ENCODE results near the gene ITGAL. TPM values are rescaled to one million over a fixed set of nuclear protein-coding genes. Genes with fewer than 3 reads are reported as not detected.
"Not testable (repeated sequence)": the region's sequence is repeated elsewhere in the genome, so short reads cannot be mapped to it uniquely, and the experiment has no call there.

Gene ITGAL
- total RNA-seq, 2 donors from 2014 or later = 1.3 to 9.2 TPM

GRCh38 chr16:30519120-30520049 lies 46.8 kb downstream of the ITGAL start:
- 80% methylated on average over 16 to 20 of the region's 20 CpGs for WGBS, 2 donors
- Histone ChIP-seq H3K4me1 (peaks cover 4% of the 10 kb centered on the region), H3K36me3 (replicated peaks in 1 of 2; ENCODE audit: insufficient read depth in 1 of 2, low read depth in 2 of 2) (no peaks in the 10 kb centered on the region), H3K27ac (no peak overlapping the region), H3K4me3 (no peak overlapping the region), H3K9me3 (no peaks in the 10 kb centered on the region), H3K27me3 (no peaks in the 10 kb centered on the region)
- no peak for ATAC-seq
- intact Hi-C loops (cut with DNase I) = loop anchor here (5.0 kb wide), 1 partner anchor 87 kb away; the partner anchor contains the start of gene DCTPP1
- no peak for DNase-seq
- TF ChIP-seq CTCF (IDR thresholded peaks at IDR 0.05) (no peak), POLR2A (IDR thresholded peaks at IDR 0.05) (no peak)

- H3K4me3 ChIP-seq = no peak overlapping the region
- H3K27ac ChIP-seq = no peak overlapping the region
- TF ChIP-seq POLR2A (IDR thresholded peaks at IDR 0.05) = no peak
- TF ChIP-seq CTCF (IDR thresholded peaks at IDR 0.05) = no peak
- ATAC-seq = no peak
- peaks cover 15% of the 10 kb centered on the region for H3K4me1 ChIP-seq
- no peaks in the 10 kb centered on the region for H3K36me3 ChIP-seq (replicated peaks in 1 of 2; ENCODE audit: insufficient read depth in 1 of 2, low read depth in 2 of 2)
- no peaks in the 10 kb centered on the region for H3K9me3 ChIP-seq
- no peak for DNase-seq
- intact Hi-C loops (cut with DNase I) = loop anchor here (5.0 kb wide), 1 partner anchor 89 kb away; the partner anchor contains the start of gene DCTPP1
- 75 to 87% methylated on average over 6 to 7 of the region's 7 CpGs for WGBS, 2 donors
- no peaks in the 10 kb centered on the region for H3K27me3 ChIP-seq
Observed at GRCh38 chr16:30521476-30521872, 48.9 kb downstream of the ITGAL start.

GRCh38 chr16:30521873-30522641 lies 49.5 kb downstream of the ITGAL start:
- TF ChIP-seq CTCF (IDR thresholded peaks at IDR 0.05) = no peak
- no peak for TF ChIP-seq POLR2A (IDR thresholded peaks at IDR 0.05)
- intact Hi-C loops (cut with DNase I) = loop anchor here (5.0 kb wide), 1 partner anchor 90 kb away; the partner anchor contains the start of gene DCTPP1
- DNase-seq (no peak), ATAC-seq (no peak)
- no peak overlapping the region for H3K4me3 ChIP-seq
- 28 to 29% methylated on average over 11 of the region's 11 CpGs for WGBS, 2 donors
- no peaks in the 10 kb centered on the region for H3K9me3 ChIP-seq
- no peak overlapping the region for H3K27ac ChIP-seq
- H3K27me3 ChIP-seq = no peaks in the 10 kb centered on the region
- H3K4me1 ChIP-seq = peaks cover 15% of the 10 kb centered on the region
- no peaks in the 10 kb centered on the region for H3K36me3 ChIP-seq (replicated peaks in 1 of 2; ENCODE audit: insufficient read depth in 1 of 2, low read depth in 2 of 2)

GRCh38 chr16:30522702-30523463 lies 50.3 kb downstream of the ITGAL start:
- not testable (repeated sequence) for DNase-seq

More at GRCh38 chr16:30522702-30523463, 50.3 kb downstream of the ITGAL start:
- 80 to 84% methylated on average over 12 of the region's 12 CpGs for WGBS, 2 donors
- H3K36me3 ChIP-seq (replicated peaks in 1 of 2; ENCODE audit: insufficient read depth in 1 of 2, low read depth in 2 of 2); ATAC-seq; H3K9me3 ChIP-seq; H3K27ac ChIP-seq; H3K27me3 ChIP-seq; H3K4me3 ChIP-seq: not testable (repeated sequence)
- intact Hi-C loops (cut with DNase I) = loop anchor here (5.0 kb wide), 1 partner anchor 91 kb away; the partner anchor contains the start of gene DCTPP1
- peaks cover 21% of the 10 kb centered on the region for H3K4me1 ChIP-seq
